HG03196 (cell line): ENCODE measurements around the gene GOLGA6L26.
"Not testable (repeated sequence)": the region's sequence is repeated elsewhere in the genome, so short reads cannot be mapped to it uniquely, and the experiment has no call there.

ENCODE experiments used
- ATAC-seq: cut with Tn5 transposase; IDR thresholded peaks from one replicate; pipeline ENCODE4 v1.9.1; 2021; ENCODE audit not compliant: unreplicated experiment

Gene GOLGA6L26, protein sequence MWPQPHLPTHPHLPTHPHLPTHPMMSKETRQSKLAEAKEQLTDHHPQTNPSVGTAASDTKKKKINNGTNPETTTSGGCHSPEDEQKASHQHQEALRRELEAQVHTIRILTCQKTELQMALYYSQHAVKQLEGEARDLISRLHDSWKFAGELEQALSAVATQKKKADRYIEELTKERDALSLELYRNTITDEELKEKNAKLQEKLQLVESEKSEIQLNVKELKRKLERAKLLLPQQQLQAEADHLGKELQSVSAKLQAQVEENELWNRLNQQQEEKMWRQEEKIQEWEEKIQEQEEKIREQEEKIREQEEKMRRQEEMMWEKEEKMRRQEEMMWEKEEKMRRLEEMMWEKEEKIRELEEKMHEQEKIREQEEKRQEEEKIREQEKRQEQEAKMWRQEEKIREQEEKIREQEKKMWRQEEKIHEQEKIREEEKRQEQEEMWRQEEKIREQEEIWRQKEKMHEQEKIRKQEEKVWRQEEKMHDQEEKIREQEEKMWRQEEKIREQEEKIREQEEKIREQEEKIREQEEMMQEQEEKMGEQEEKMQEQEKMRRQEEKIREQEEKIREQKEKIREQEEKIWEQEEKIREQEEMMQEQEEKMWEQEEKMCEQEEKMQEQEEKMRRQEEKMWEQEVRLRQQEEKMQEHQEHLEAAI

DNA sequence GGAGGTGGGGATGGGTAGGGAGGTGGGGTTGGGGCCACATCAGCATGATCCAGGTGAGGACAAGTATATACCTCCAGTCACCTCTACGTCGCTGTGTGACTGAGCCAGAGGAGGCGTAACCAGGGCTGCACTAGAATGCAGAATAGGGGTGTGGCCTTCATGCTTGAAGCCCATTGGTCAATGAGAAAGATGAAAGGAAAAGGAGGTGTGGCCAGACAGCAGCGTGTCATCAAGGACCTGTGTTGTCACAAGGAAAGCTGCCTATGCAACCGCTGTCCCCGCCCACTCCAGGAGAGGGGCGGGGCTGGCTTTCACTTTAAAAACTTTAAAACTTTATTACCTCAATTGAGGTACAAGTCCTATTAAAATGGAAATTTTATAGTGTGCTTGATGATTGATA, at the start of gene GOLGA6L26:
TSS of gene GOLGA6L26 (minus strand) at position 101 of the 400 bp plus-strand sequence. CDS start at position 40, 61 bp downstream.
- not testable (repeated sequence) for ATAC-seq

DNA sequence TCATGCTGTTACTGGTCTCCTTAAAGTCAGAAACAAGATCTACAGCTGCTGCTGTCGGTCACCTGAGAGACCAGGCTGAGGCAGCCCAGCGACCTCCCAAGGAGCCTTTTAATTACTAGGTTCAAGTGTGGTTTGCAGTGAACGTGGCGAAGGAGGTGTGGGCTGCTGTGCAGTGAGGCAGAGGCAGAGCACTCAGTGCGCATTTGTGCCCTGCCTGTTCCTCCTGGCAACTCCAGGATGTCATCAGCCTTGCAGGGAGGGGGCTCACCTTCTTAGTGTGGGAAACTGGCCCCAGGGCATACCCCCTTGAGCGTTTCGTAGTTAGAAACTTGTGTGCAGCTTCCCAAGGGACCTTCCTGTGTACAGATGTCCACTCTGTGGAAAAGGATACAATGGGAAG, 47.2 kb upstream of the GOLGA6L26 start:
- ATAC-seq, result not testable (repeated sequence)

GRCh38 chr15:23380700-23381099, 46.7 kb upstream of the GOLGA6L26 start:
- not testable (repeated sequence) for ATAC-seq

DNA sequence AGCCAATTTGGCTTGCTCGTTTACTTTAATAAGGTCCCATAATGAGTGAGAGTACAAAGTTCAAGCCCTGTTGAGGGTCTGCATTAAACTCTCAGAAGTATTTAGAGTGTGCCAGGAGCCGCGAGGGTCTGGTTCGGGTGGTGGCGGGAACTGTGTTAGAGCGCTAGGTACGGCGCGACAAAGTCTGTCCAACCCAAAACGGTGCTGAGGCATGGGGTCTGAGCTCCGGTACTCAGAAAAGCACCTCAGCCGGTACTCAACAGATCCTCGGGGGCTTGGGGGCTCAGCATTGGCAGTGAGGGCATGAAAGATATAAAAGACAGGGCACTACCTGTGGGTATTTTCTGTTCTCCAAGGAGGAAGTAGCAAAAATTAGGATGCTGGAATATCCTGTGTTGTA, 45.0 kb upstream of the GOLGA6L26 start:
- not testable (repeated sequence) for ATAC-seq

- not testable (repeated sequence) for ATAC-seq
Observed at GRCh38 chr15:23374226-23374625, 40.2 kb upstream of the GOLGA6L26 start.

- not testable (repeated sequence) for ATAC-seq
Observed at GRCh38 chr15:23372891-23373600, 39.0 kb upstream of the GOLGA6L26 start.

DNA sequence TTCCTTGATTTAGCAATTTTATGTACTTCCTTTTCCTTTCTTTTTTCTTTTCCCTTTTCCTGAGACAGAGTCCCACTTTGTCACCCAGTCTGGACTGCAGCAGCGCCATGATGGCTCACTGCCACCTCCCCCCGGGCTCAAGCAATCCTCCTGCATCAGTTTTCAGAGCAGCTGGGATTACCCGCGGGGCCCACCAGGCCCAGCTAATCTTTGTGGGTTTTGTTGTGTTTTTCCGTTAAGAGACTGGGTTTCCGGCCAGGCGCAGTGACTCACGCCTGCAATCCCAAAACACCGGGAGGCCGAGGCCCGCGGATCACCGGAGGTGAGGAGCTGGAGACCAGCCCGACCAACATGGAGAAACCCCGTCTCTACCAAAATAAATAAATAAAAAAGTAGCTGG, 38.3 kb upstream of the GOLGA6L26 start:
- ATAC-seq, result no peak

GRCh38 chr15:23371868-23372267, 37.9 kb upstream of the GOLGA6L26 start:
- ATAC-seq, result not testable (repeated sequence)

- not testable (repeated sequence) for ATAC-seq
Observed at GRCh38 chr15:23371134-23371533, 37.1 kb upstream of the GOLGA6L26 start.

DNA sequence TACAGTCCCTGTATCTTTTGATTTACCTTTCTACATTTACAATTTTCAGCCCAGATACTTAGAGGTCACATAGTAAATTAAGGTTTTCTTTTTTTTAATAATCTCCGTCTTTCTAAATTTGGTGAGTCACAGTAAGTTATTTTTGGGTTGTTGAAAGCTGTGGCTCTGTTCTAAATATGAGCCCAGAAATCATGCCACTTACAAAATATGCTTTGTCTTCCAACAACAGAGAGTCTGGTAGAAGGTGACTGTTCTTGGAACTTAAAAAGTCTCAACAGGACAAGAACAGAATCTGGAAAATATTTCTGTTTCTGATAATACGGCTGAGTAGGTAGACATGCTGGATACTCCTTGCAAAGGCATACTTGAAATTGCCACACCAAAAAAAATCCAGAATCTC, 36.6 kb upstream of the GOLGA6L26 start:
- no peak for ATAC-seq

DNA sequence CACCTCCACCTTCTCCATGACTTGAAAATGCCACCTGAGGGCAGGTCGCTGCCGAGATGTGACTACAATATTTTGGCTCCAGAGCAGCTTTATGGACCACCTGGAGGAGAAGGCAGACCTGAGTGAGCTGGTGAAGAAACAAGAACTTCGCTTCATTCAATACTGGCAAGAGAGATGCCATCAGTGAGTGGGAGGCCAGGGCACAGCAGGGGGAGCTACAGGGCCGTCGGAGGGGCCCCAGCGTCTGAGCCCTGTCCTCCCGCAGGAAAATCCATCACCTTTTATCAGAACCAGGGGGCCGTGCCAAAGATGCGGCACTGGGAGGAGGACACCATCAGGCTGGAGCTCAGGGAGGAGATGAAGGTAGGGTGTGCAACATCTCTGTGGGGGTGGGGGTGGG, 30.3 kb upstream of the GOLGA6L26 start:
- ATAC-seq, result not testable (repeated sequence)

DNA sequence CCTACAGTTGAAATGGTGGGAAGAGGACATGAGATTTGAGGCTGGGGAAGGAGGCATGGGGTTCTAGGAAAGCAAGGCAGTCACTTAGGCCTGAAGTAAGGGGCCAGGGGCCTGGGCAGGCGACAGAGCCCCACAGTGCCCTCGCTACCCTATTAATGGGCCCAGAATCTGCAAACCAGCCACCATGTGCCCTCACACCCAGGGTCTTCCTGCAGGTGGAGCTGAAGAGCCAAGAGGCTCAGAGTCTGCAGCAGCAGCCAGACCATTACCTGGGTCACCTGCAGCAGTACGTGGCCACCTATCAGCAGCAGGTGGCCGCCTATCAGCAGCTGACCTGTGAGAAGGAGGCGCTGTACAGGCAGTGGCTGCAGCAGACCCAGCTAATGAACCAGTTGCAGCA, 28.6 kb upstream of the GOLGA6L26 start:
- ATAC-seq, result not testable (repeated sequence)

GRCh38 chr15:23354448-23354847, 20.5 kb upstream of the GOLGA6L26 start, which contains the start of gene GOLGA8S:
Gene GOLGA8S (plus strand): TSS chr15:23354748. CDS start chr15:23354810, 62 bp downstream.
- not testable (repeated sequence) for ATAC-seq

DNA sequence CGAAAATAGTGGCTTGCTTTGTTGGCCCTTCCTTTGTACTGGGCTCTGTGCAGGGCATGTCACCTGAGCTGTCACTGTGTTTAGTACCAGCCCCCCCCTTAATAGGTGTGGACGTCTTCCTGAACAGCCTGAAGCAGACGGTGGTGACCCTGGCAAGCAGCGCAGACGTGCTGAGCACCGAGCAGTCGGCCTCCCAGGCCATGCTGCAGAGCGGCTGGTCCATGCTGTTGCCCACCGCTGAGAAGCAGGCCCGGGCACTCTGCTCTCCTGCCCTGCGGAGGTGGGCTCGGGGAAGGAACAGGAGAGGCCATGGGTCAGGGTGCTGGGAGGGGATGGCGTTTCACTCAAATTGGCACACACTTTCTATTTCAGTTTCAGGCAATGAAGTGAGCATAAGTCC, 22.8 kb downstream of the GOLGA6L26 start:
- ATAC-seq, result not testable (repeated sequence)

GRCh38 chr15:23305921-23306320, 28.1 kb downstream of the GOLGA6L26 start:
- not testable (repeated sequence) for ATAC-seq

DNA sequence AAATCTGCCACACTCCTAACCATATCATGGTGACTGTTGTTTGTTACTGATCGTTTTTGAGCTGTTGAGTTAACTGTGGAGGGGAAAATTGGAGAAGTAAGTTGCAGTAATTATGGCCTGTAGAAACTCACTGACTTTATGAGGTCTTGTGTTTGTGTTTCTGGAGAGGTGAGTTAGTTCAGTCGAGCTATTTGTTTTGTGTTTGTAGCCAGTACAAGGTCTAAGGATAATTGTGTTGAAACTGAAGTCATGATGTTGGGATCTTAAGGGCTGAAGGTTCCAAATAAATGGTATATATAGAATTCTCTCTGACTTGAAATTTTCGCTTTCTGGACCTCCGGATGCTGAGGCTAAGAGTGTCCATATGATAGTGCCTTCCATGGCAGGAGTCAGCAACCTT, 29.2 kb downstream of the GOLGA6L26 start:
- not testable (repeated sequence) for ATAC-seq

GRCh38 chr15:23304267-23304666, 29.7 kb downstream of the GOLGA6L26 start:
- not testable (repeated sequence) for ATAC-seq

DNA sequence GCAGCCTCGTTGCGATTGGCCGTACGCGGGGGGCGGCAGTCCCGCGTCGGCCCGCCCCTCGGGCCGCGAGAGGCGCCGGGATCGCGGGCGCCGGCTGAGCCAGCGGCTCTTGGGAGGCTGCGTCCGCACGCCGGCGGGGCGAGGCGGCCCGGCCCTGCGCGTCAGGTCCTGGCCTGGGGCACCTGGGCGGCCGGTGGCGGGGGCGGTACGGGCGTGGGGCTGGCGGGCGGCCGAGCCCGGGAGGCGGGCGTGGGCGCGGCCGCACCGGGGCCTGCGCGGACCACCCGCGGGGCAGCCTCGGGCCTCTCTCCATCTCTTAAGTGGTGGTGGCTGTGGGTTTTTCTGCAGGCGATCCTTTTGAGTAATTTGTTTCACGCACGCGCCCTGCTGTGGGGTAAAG, 30.3 kb downstream of the GOLGA6L26 start:
- not testable (repeated sequence) for ATAC-seq

- not testable (repeated sequence) for ATAC-seq
Observed at GRCh38 chr15:23303246-23303645, 30.8 kb downstream of the GOLGA6L26 start.
